Stimulated activated CD8-positive, alpha-beta memory T cell treated with anti-CD3 and anti-CD28 coated beads, Interleukin-4, amount 100 ng/mL, for 1 hour (primary cell): Measurements from ENCODE around the gene EXD1.
"Not testable (repeated sequence)": the region's sequence is repeated elsewhere in the genome, so short reads cannot be mapped to it uniquely, and the experiment has no call there.

ENCODE experiments used
- DNase-seq, 2 donors: peaks; one replicate each; pipeline ENCODE4 v3.0.0-alpha.2; 2020; ENCODE audit warnings: low read depth in 2 of 2, low spot score in 1 of 2

The EXD1 gene

GRCh38 chr15:41230650-41231421 is at the start of gene EXD1, which contains the start of gene CHP1:
Gene EXD1 (minus strand): TSS chr15:41230757. CDS start chr15:41226575, 4,182 bp downstream.
Gene CHP1 (plus strand): TSS chr15:41231268. CDS start chr15:41231383, 115 bp downstream.
- peak; percentile 88 to 90 for DNase-seq

DNA sequence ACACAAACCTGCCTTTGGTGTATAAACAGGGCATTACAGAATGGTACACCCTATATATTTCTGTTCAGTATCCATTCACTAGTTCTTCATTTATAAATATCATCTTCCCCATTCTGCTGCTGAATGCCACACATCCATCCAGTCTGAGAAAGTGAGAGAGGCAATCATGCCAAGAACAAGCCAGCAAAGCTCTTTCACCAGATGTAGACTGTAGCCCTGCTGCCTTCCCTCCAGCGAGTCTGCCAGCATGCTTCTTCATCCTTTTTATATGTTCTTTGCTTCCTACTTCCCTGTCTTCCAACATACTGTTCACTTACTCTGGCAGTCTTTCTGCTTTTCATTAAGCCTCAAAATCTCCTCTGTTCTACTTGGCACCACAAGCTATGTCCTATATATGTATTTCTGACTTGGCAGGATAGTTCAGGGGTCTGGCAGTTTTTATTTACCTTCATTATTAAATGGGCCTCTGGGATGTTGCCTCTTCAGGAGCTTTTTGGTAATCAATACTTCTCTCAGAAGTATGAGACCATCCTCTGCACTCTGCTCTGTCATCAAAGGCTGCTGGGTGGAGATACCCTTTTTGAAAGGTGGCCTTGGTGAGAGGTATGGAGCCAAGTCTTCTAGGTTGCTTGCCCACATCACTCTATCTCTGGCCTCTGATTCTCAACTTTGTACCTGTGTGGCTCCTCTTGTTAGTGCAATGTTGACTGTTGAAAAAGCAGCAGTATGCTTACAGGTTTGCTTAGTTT is 49.2 kb upstream of the EXD1 start:
- DNase-seq = no peak

DNA sequence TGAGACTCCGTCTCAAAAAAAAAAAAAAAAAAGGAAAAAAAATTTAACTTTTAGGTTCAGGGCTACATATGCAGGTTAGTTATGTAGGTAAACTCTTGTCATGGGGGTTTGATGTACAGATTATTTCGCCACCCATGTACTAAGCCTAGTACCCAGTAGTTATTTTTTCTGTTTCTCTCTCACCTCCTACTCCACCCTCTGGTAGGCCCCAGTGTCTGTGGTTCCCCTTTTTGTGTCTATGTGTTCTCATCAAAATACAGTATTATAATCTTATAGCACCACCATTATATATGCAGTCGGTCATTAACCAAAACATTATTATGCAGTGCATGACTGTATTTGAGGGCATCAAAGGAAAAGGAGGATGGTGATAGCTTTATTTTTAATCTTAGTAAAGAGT is 47.8 kb upstream of the EXD1 start:
- no peak for DNase-seq

GRCh38 chr15:41276831-41277230 is 46.3 kb upstream of the EXD1 start:
- DNase-seq = no peak

DNA sequence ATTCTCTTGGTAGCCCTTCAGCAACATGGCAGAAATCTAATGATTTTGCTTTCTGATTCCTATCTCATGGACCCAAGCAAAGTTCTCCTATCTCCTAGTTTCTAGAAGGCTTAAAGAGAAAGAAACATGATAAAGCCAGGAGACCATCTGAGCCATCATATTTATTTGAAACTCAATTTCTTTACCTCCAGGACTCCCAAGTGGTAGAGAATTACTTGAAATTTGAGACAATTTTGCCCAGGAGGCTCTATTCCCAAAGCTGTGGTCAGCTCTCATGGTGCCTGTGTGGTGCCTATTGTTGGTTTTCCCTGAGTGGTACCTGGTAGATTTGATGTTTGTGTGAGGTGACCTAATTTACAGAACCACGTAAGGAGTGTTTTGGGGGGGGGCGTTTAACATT is 39.3 kb upstream of the EXD1 start:
- no peak for DNase-seq

- DNase-seq = no peak
These were observed 33.4 kb upstream of the EXD1 start for GRCh38 chr15:41263891-41264351.

DNA sequence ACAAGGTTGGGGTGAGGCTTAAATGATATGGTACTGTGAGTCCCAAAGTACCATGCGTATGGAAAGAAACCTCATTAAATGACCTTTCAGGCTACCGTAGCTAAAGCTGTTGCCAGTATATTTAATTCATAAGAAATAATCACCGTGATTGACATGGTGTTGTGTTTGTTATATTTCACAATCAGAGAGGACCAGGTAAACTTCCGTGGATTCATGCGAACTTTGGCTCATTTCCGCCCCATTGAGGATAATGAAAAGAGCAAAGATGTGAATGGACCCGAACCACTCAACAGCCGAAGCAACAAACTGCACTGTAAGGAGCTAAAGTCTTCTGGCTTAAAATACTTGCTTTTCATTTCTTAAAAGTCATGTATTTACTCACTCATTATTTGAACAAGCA is 32.0 kb upstream of the EXD1 start:
- no peak for DNase-seq

GRCh38 chr15:41260924-41261323 is 30.4 kb upstream of the EXD1 start:
- not testable (repeated sequence) for DNase-seq

GRCh38 chr15:41259546-41260189 is 29.1 kb upstream of the EXD1 start:
- DNase-seq = no peak

- no peak for DNase-seq
These were observed 28.4 kb upstream of the EXD1 start for GRCh38 chr15:41258750-41259471.

GRCh38 chr15:41256577-41257038 is 26.1 kb upstream of the EXD1 start:
- DNase-seq = no peak

DNA sequence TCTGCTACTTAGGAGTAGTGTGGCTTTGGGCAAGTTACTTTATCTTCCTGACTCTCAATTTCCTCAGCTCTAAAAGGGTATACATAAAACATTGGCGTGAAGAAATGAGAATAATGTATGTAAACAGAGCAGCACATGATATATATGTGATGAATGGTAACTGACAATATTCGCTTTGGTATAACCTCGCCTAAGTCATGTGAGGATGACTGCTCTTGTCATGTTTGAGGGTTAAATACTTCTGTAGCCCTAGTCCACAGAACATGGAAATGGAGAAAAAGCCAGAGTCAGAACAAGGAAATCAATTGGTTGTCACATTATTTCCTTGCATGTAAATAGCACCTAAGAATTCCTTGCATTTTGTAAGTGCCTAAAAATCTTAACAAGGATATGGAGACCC is 25.5 kb upstream of the EXD1 start:
- no peak for DNase-seq

GRCh38 chr15:41254560-41254959 is 24.0 kb upstream of the EXD1 start:
- no peak for DNase-seq

DNA sequence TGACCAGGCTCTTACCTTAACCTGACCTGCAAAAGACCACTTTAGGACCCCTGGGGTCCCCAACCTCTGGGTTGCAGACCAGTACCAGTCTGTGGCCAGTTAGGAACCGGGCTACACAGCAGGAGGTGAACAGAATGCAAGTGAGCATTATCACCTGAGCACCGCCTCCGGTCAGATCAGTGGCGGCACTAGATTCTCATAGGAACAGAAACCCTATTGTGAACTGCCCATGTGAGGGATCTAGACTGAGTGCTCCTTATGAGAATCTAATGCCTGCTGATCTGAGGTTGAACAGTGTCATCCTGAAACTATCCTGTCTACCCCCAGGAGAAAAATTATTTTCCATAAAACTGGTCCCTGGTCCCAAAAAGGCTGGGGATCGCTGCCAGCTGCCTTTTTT is 20.9 kb upstream of the EXD1 start:
- no peak for DNase-seq

DNA sequence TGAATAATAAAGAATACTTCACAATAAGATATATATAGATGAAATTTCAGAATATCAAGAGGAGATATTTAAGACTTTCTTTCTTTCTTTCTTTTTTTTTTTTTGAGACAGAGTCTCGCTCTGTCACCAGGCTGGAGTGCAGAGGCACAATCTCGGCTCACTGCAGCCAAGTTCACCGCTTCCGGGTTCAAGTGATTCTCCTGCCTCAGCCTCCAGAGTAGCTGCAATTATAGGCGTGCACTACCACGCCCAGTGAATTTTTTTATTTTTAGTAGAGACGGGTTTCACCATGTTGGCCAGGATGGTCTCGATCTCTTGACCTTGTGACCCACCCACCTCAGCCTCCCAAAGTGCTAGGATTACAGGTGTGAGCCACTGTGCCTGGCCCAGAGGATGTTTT is 20.2 kb upstream of the EXD1 start:
- DNase-seq = not testable (repeated sequence)

DNA sequence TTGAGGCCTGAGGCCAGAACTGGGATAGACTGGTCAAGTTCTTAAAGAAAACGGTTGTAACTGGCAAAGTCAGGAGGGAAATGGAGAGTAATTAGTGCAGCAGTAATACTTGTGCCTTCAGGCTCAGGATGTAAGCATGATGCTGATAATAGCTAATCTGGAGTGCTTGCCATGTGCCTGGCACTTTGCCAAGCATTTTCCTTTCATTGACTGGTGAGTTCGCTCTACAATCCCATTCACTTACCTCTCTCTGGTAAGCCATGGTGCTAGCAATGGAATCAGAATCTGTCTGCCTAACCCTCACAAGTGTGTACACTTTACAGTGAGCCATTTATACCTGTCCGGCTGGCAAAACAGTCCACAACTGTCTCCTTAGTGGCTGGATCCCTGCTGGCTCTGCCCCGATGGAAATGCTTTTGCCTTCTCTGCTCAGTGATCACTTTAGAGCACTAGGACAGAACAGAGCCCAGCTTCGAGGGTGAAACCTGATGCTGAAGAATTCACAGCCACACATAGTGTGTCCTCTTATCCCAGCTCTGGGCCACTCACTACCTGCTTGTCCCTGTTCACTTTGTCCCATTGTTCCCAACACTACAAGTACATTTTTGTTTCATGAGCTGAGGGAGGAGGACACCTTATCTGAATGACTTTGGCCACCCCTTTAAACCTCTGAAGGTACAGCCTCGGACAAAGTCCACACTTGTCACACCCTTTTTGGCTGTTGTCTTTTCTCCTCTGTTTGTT is 10.8 kb upstream of the EXD1 start:
- DNase-seq = no peak

DNA sequence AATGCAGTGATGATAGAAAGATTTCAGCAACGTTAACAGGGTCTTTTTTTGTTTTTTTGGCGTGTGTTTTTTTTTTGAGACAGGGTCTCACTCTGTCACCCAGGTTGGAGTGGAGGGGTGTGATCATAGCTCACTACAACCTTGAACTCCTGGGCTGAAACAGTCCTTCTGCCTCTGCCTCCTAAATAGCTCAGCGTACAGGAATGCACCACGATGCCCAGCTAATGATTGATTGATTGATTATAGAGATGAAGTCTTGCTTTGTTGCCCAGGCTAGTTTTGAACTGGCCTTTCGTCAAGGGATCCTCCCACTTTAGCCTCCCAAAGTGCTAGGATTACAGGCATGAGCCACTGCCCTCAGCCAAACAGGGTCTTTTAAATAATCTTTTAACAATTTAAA is 7.5 kb upstream of the EXD1 start:
- no peak for DNase-seq

- DNase-seq = no peak
These were observed 5.4 kb upstream of the EXD1 start for GRCh38 chr15:41235929-41236328.

DNA sequence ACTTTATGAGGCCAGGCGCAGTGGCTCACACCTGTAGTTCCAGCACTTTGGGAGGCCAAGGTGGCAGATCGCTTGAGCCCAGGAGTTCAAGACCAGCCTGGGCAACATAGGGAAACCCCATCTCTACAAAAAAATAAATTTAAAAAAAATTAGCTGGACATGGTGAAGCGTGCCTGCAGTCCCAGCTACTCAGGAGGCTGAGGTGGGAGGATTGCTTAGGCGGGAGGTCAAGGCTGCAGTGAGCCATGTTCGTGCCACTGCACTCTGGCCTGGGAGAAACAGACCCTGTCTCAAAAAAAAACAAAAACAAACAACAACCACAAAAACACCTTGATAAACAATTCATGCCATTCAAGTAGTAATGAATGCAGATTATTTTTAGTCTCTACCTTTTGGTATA is 4.7 kb upstream of the EXD1 start:
- DNase-seq = not testable (repeated sequence)

- no peak for DNase-seq
These were observed 2.8 kb upstream of the EXD1 start for GRCh38 chr15:41233367-41233771.
